HEK293 (cell line): ENCODE measurements around the gene DDTL.

Source experiments
- ZBTB20 ChIP-seq: fragments of 450-650 bp; formaldehyde crosslinking; IDR thresholded peaks from 2 replicates; pipeline ENCODE4 v1.5.1; 2016; ENCODE audit warnings: missing biosample characterization, missing genetic modification characterization
- ZNF121 ChIP-seq: fragments of 450-650 bp; formaldehyde crosslinking; IDR thresholded peaks from 2 replicates; pipeline ENCODE4 v1.5.1; 2016; ENCODE audit warnings: missing biosample characterization, missing genetic modification characterization
- ZNF175 ChIP-seq: fragments of 450-650 bp; formaldehyde crosslinking; IDR thresholded peaks from 2 replicates; pipeline ENCODE4 v1.5.1; 2016; ENCODE audit warnings: missing biosample characterization, missing genetic modification characterization
- ZNF239 ChIP-seq: fragments of 450-650 bp; formaldehyde crosslinking; IDR thresholded peaks from 2 replicates; pipeline ENCODE4 v1.5.1; 2016; ENCODE audit warnings: missing biosample characterization, missing genetic modification characterization
- ZNF311 ChIP-seq: fragments of 450-650 bp; formaldehyde crosslinking; IDR thresholded peaks from 2 replicates; pipeline ENCODE4 v1.5.1; 2017; ENCODE audit warnings: missing biosample characterization, missing genetic modification characterization, borderline replicate concordance
- ZNF324 ChIP-seq: fragments of 450-650 bp; formaldehyde crosslinking; IDR thresholded peaks from 2 replicates; pipeline ENCODE4 v1.5.1; 2016; ENCODE audit warnings: missing biosample characterization, missing genetic modification characterization
- ZNF426 ChIP-seq: fragments of 450-650 bp; formaldehyde crosslinking; IDR thresholded peaks from 2 replicates; pipeline ENCODE4 v1.5.1; 2017; ENCODE audit warnings: missing biosample characterization, missing genetic modification characterization, mild to moderate bottlenecking, inconsistent platforms, moderate library complexity
- ZNF621 ChIP-seq: fragments of 450-650 bp; formaldehyde crosslinking; IDR thresholded peaks from 2 replicates; pipeline ENCODE4 v1.5.1; 2017; ENCODE audit warnings: missing biosample characterization, missing genetic modification characterization
- TF ChIP-seq, protein P1 (sequence below): fragments of 450-650 bp; formaldehyde crosslinking; IDR thresholded peaks from 2 replicates; pipeline ENCODE4 v1.5.1; 2016; ENCODE audit warnings: missing biosample characterization, missing genetic modification characterization
- TF ChIP-seq, protein P2 (sequence below): fragments of 450-650 bp; formaldehyde crosslinking; IDR thresholded peaks from 2 replicates; pipeline ENCODE4 v1.5.1; 2016; ENCODE audit warnings: missing biosample characterization, missing genetic modification characterization
- TF ChIP-seq, protein P3 (sequence below): fragments of 450-650 bp; formaldehyde crosslinking; conservative IDR thresholded peaks from 2 replicates; pipeline ENCODE4 v1.5.1; 2016; ENCODE audit warnings: low read depth, missing biosample characterization, missing genetic modification characterization
- TF ChIP-seq, protein P4 (sequence below): sonication (generic); formaldehyde crosslinking; IDR thresholded peaks from 2 replicates; pipeline ENCODE4 v1.8.1; 2022; ENCODE audit warnings: mild to moderate bottlenecking, moderate library complexity, missing genetic modification reagents

DNA sequence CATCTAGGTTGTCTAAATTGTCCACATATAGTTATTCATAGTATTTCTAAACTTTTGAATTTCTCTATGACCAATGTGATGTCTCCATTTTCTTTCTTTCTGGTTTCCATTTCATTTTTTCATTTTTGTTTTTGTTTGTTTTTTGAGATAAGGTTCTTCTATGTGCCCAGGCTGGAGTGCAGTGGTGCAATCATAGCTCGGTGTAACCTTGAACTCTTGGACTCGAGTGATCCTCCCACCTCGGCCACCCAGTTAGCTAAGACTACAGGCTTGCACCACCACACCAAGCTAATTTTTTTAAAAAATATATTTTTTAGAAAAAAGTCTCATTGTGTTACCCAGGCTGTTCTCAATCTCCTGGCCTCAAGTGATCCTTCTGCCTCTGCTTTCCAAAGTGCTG lies 30.4 kb downstream of the DDTL start:
- TF ChIP-seq, protein P1, sequence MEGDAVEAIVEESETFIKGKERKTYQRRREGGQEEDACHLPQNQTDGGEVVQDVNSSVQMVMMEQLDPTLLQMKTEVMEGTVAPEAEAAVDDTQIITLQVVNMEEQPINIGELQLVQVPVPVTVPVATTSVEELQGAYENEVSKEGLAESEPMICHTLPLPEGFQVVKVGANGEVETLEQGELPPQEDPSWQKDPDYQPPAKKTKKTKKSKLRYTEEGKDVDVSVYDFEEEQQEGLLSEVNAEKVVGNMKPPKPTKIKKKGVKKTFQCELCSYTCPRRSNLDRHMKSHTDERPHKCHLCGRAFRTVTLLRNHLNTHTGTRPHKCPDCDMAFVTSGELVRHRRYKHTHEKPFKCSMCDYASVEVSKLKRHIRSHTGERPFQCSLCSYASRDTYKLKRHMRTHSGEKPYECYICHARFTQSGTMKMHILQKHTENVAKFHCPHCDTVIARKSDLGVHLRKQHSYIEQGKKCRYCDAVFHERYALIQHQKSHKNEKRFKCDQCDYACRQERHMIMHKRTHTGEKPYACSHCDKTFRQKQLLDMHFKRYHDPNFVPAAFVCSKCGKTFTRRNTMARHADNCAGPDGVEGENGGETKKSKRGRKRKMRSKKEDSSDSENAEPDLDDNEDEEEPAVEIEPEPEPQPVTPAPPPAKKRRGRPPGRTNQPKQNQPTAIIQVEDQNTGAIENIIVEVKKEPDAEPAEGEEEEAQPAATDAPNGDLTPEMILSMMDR (tag by site-specific recombination) = no peak
- TF ChIP-seq, protein P2, sequence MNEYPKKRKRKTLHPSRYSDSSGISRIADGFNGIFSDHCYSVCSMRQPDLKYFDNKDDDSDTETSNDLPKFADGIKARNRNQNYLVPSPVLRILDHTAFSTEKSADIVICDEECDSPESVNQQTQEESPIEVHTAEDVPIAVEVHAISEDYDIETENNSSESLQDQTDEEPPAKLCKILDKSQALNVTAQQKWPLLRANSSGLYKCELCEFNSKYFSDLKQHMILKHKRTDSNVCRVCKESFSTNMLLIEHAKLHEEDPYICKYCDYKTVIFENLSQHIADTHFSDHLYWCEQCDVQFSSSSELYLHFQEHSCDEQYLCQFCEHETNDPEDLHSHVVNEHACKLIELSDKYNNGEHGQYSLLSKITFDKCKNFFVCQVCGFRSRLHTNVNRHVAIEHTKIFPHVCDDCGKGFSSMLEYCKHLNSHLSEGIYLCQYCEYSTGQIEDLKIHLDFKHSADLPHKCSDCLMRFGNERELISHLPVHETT (tag by site-specific recombination) = no peak
- TF ChIP-seq ZNF426 (tag by site-specific recombination) = no peak
- TF ChIP-seq ZNF121 (tag by site-specific recombination) = no peak
- no peak for TF ChIP-seq ZNF311 (tag by site-specific recombination)
- TF ChIP-seq, protein P3, sequence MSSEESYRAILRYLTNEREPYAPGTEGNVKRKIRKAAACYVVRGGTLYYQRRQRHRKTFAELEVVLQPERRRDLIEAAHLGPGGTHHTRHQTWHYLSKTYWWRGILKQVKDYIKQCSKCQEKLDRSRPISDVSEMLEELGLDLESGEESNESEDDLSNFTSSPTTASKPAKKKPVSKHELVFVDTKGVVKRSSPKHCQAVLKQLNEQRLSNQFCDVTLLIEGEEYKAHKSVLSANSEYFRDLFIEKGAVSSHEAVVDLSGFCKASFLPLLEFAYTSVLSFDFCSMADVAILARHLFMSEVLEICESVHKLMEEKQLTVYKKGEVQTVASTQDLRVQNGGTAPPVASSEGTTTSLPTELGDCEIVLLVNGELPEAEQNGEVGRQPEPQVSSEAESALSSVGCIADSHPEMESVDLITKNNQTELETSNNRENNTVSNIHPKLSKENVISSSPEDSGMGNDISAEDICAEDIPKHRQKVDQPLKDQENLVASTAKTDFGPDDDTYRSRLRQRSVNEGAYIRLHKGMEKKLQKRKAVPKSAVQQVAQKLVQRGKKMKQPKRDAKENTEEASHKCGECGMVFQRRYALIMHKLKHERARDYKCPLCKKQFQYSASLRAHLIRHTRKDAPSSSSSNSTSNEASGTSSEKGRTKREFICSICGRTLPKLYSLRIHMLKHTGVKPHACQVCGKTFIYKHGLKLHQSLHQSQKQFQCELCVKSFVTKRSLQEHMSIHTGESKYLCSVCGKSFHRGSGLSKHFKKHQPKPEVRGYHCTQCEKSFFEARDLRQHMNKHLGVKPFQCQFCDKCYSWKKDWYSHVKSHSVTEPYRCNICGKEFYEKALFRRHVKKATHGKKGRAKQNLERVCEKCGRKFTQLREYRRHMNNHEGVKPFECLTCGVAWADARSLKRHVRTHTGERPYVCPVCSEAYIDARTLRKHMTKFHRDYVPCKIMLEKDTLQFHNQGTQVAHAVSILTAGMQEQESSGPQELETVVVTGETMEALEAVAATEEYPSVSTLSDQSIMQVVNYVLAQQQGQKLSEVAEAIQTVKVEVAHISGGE (tag by site-specific recombination) = no peak
- TF ChIP-seq ZBTB20 (tag by site-specific recombination) = no peak
- no peak for TF ChIP-seq ZNF239 (tag by site-specific recombination)
- TF ChIP-seq ZNF175 = no peak
- TF ChIP-seq ZNF621 (tag by site-specific recombination) = no peak
- TF ChIP-seq, protein P4, sequence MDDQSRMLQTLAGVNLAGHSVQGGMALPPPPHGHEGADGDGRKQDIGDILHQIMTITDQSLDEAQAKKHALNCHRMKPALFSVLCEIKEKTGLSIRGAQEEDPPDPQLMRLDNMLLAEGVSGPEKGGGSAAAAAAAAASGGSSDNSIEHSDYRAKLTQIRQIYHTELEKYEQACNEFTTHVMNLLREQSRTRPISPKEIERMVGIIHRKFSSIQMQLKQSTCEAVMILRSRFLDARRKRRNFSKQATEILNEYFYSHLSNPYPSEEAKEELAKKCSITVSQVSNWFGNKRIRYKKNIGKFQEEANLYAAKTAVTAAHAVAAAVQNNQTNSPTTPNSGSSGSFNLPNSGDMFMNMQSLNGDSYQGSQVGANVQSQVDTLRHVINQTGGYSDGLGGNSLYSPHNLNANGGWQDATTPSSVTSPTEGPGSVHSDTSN (CRISPR knock-in tag) = no peak
- TF ChIP-seq ZNF324 = no peak
